Stimulated activated naive CD8-positive, alpha-beta T cell treated with anti-CD3 and anti-CD28 coated beads, Interleukin-15, amount 100 ng/mL, for 72 hours (primary cell): Measurements from ENCODE around the gene ASTN2.

Experiments used
- ATAC-seq: fragments of 150-1000 bp; cut with Tn5 transposase; 2 replicates; pipeline ENCODE4 v1.10.0; 2021; ENCODE audit warnings: mild to moderate bottlenecking, moderate library complexity
- DNase-seq, 2 donors: peaks; one replicate each; pipeline ENCODE4 v3.0.0; 2021 to 2022
- H3K27ac Mint-ChIP-seq, 2 donors: one replicate each; pipeline ENCODE4 v1.8.0; 2022; ENCODE audit warnings: mild to moderate bottlenecking in 2 of 2, mixed read lengths in 2 of 2, moderate library complexity in 2 of 2
- H3K27me3 Mint-ChIP-seq: one replicate; pipeline ENCODE4 v1.8.0; 2022; ENCODE audit warnings: mixed read lengths
- H3K4me1 Mint-ChIP-seq: one replicate; pipeline ENCODE4 v1.8.0; 2022; ENCODE audit warnings: mild to moderate bottlenecking, mixed read lengths
- H3K4me3 Mint-ChIP-seq, 2 donors: one replicate each; pipeline ENCODE4 v1.8.0; 2022; ENCODE audit warnings: mild to moderate bottlenecking in 2 of 2, mixed read lengths in 2 of 2, moderate library complexity in 1 of 2
- H3K9me3 Mint-ChIP-seq, 2 donors: one replicate each; pipeline ENCODE4 v1.8.0; 2022; ENCODE audit warnings: mixed read lengths in 2 of 2

Gene ASTN2

GRCh38 chr9:116423149-116423548 is 991.7 kb downstream of the ASTN2 start:
- Mint-ChIP-seq H3K27ac (no peak overlapping the region), H3K27me3 (no peaks in the 10 kb centered on the region), H3K9me3 (peaks cover 0 to 5% of the 10 kb centered on the region in 2 donors), H3K4me1 (no peaks in the 10 kb centered on the region), H3K4me3 (no peak overlapping the region)
- ATAC-seq (no peak), DNase-seq (no peak)

DNA sequence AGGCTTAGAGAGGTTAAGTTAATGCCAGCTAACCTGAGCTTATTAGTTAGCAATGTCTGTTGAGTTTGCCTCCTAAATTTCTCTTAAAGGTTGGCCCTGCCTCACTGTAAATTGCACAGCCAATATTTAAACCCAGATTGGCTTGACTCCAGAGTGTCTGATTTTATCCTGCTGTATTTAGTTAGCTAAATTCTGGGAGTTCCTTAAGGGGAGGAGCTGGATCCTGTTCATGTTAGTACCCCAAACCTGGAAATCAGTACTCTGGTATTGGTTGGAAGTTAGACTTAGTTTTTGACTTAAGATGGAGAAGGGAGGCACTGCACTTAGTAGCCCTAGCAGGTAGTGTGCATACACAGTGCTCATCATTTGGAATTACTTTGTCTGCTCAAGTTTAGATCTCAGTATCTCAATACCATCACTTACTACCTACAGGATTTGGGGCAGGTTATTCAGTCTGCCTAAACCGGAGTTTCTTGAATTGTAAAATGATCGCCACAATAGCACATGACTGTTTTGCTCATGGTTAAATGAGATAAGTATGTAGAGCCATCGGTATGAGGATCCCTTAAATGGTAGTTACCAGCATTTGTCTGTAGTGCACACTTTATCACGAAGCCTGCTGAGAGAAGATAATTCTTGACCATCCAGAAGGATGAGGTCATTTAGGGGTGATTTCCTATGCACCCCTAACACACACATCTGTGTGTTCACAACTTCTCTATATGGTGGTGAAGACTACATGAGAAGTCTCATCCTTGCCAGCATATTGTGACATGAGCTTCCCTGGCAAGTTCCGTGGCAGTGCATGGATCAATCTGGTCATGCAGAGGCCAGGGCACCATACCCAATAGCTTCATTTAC is 992.5 kb downstream of the ASTN2 start:
- H3K9me3 Mint-ChIP-seq = peaks cover 0 to 5% of the 10 kb centered on the region in 2 donors
- H3K4me1 Mint-ChIP-seq = no peaks in the 10 kb centered on the region
- ATAC-seq = no peak
- peak overlapping the region in 1 of 2 donors; percentile 46 for H3K27ac Mint-ChIP-seq
- no peak overlapping the region for H3K4me3 Mint-ChIP-seq
- H3K27me3 Mint-ChIP-seq = no peaks in the 10 kb centered on the region
- no peak for DNase-seq

DNA sequence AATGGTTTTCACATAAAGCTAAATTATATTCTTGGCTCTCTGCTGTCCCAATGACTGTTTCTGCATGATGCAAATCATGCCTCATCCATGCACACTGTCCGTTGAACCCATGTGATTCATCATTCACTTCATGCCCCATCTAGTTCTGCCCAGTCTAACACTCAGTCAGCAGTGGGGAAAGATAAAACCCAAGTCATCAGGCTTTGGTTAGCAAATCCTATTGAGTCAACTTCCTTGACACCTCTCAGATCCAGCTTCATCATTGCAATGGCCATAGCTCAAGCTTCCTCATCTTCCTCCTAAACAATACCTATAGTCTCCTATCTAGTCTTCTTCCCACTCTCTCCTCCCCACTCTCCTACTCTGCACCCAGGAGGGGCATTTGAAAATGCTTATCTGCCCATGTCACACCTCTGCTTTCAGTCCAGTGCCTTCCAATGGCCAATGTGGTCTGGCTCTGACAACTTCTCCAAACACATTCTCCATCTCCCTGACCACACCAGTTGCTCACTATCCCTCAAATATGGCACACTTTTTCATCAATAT is 993.8 kb downstream of the ASTN2 start:
- Mint-ChIP-seq H3K27me3 (no peaks in the 10 kb centered on the region), H3K27ac (no peak overlapping the region), H3K4me1 (no peaks in the 10 kb centered on the region), H3K4me3 (no peak overlapping the region), H3K9me3 (peaks cover 0 to 5% of the 10 kb centered on the region in 2 donors)
- DNase-seq (no peak), ATAC-seq (no peak)

- H3K4me1 Mint-ChIP-seq = no peaks in the 10 kb centered on the region
- no peaks in the 10 kb centered on the region for H3K9me3 Mint-ChIP-seq
- DNase-seq (no peak), ATAC-seq (no peak)
- H3K27ac Mint-ChIP-seq = peak overlapping the region in 1 of 2 donors; percentile 14
- H3K27me3 Mint-ChIP-seq = no peaks in the 10 kb centered on the region
- H3K4me3 Mint-ChIP-seq = no peak overlapping the region
Measured at GRCh38 chr9:116419181-116419580, 995.7 kb downstream of the ASTN2 start.

- DNase-seq (no peak), ATAC-seq (no peak)
- Mint-ChIP-seq H3K9me3 (no peaks in the 10 kb centered on the region), H3K27ac (no peak overlapping the region), H3K4me3 (no peak overlapping the region), H3K4me1 (no peaks in the 10 kb centered on the region), H3K27me3 (no peaks in the 10 kb centered on the region)
Measured at GRCh38 chr9:116417464-116417863, 997.4 kb downstream of the ASTN2 start.

DNA sequence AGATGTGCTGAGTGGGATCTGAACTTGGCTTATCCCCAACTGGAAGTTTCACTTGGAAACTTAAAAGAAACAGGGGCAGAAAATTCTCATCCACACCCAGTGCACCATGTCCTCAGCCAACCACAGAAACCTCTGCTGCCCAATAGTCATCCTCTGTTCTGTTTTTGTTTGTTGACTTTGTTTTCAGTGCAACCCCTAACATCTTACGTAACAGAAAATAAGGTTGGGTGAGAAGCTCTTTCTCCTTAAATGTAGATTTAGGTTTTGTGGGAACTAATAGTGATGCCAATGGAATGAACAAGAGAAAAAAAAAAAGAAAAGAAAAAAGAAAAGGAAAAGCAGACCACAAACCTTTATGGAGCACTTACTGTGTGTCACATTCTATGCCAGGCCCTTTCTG is 998.4 kb downstream of the ASTN2 start:
- Mint-ChIP-seq H3K27ac (no peak overlapping the region), H3K4me3 (no peak overlapping the region), H3K27me3 (no peaks in the 10 kb centered on the region), H3K4me1 (no peaks in the 10 kb centered on the region), H3K9me3 (no peaks in the 10 kb centered on the region)
- ATAC-seq (no peak), DNase-seq (no peak)

GRCh38 chr9:116414374-116414773 is 1000.5 kb downstream of the ASTN2 start:
- ATAC-seq = no peak
- no peaks in the 10 kb centered on the region for H3K27me3 Mint-ChIP-seq
- no peak overlapping the region for H3K27ac Mint-ChIP-seq
- no peak overlapping the region for H3K4me3 Mint-ChIP-seq
- no peaks in the 10 kb centered on the region for H3K9me3 Mint-ChIP-seq
- H3K4me1 Mint-ChIP-seq = no peaks in the 10 kb centered on the region
- no peak for DNase-seq

DNA sequence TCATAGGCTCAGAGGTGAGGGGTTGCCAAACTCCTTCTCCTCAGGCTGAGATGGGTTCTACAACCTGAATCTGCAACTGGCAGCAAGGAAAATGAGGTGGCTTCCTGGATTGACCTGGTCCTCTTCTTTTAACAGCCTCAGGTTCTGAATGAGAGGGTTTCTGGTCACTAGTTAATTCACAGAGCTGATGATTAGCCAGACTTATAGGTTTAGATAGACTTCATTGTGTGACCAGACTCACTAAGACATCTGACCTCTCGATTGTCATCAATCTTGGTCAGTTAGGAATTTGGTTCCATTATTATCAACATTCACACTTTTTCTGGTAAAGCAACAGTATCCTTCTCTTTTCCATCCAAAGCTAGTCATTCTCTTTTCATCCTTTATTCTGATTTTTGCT is 1003.4 kb downstream of the ASTN2 start:
- ATAC-seq (no peak), DNase-seq (no peak)
- no peak overlapping the region for H3K27ac Mint-ChIP-seq
- H3K27me3 Mint-ChIP-seq = no peaks in the 10 kb centered on the region
- no peaks in the 10 kb centered on the region for H3K4me1 Mint-ChIP-seq
- H3K9me3 Mint-ChIP-seq = no peaks in the 10 kb centered on the region
- H3K4me3 Mint-ChIP-seq = no peak overlapping the region

- H3K27me3 Mint-ChIP-seq = no peaks in the 10 kb centered on the region
- DNase-seq (no peak), ATAC-seq (no peak)
- H3K27ac Mint-ChIP-seq = no peak overlapping the region
- no peaks in the 10 kb centered on the region for H3K9me3 Mint-ChIP-seq
- H3K4me3 Mint-ChIP-seq = no peak overlapping the region
- no peaks in the 10 kb centered on the region for H3K4me1 Mint-ChIP-seq
Measured at GRCh38 chr9:116409638-116410037, 1005.2 kb downstream of the ASTN2 start.

GRCh38 chr9:116409129-116409528 is 1005.7 kb downstream of the ASTN2 start:
- no peak for ATAC-seq
- no peak for DNase-seq
- H3K4me1 Mint-ChIP-seq = no peaks in the 10 kb centered on the region
- H3K27ac Mint-ChIP-seq = no peak overlapping the region
- no peaks in the 10 kb centered on the region for H3K9me3 Mint-ChIP-seq
- H3K27me3 Mint-ChIP-seq = no peaks in the 10 kb centered on the region
- H3K4me3 Mint-ChIP-seq = no peak overlapping the region

DNA sequence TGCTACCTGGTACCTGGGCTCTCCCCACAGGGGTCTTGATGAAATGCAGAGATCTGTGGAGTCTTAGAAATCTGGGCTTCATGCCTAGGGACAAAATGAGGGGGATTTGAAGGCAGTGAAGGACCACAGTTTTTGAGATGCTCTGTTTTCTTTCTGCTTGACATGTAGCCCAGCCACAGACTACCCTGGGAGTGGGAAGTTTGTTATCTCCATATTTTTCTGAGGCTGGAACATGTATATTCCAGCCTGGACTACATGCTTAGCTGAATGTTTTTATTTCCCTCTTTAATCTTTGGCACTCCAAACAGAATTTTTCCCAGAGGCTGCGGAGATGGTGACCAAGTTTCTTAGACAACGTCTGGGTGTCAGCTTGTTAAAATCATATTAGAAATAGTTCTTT is 1008.4 kb downstream of the ASTN2 start:
- Mint-ChIP-seq H3K4me3 (no peak overlapping the region), H3K4me1 (no peaks in the 10 kb centered on the region), H3K27me3 (no peaks in the 10 kb centered on the region), H3K9me3 (no peaks in the 10 kb centered on the region), H3K27ac (no peak overlapping the region)
- ATAC-seq (no peak), DNase-seq (no peak)

GRCh38 chr9:116405321-116405720 is 1009.5 kb downstream of the ASTN2 start:
- H3K27ac Mint-ChIP-seq = no peak overlapping the region
- H3K4me3 Mint-ChIP-seq = no peak overlapping the region
- DNase-seq = no peak
- no peaks in the 10 kb centered on the region for H3K4me1 Mint-ChIP-seq
- H3K9me3 Mint-ChIP-seq = no peaks in the 10 kb centered on the region
- H3K27me3 Mint-ChIP-seq = no peaks in the 10 kb centered on the region
- no peak for ATAC-seq

- peaks cover 6% of the 10 kb centered on the region for H3K4me1 Mint-ChIP-seq
- no peaks in the 10 kb centered on the region for H3K9me3 Mint-ChIP-seq
- H3K27me3 Mint-ChIP-seq = no peaks in the 10 kb centered on the region
- H3K4me3 Mint-ChIP-seq = no peak overlapping the region
- no peak overlapping the region for H3K27ac Mint-ChIP-seq
- ATAC-seq (no peak), DNase-seq (no peak)
Measured at GRCh38 chr9:116404228-116404627, 1010.6 kb downstream of the ASTN2 start.

- no peak overlapping the region for H3K27ac Mint-ChIP-seq
- H3K9me3 Mint-ChIP-seq = no peaks in the 10 kb centered on the region
- peaks cover 6% of the 10 kb centered on the region for H3K4me1 Mint-ChIP-seq
- DNase-seq = no peak
- no peak overlapping the region for H3K4me3 Mint-ChIP-seq
- H3K27me3 Mint-ChIP-seq = no peaks in the 10 kb centered on the region
- no peak for ATAC-seq
Measured at GRCh38 chr9:116403171-116403570, 1011.7 kb downstream of the ASTN2 start.

- H3K27ac Mint-ChIP-seq = peak overlapping the region in 1 of 2 donors; percentile 23
- H3K4me3 Mint-ChIP-seq = no peak overlapping the region
- ATAC-seq = no peak
- H3K9me3 Mint-ChIP-seq = peaks cover 3 to 4% of the 10 kb centered on the region in 2 donors
- no peaks in the 10 kb centered on the region for H3K27me3 Mint-ChIP-seq
- DNase-seq = no peak
- peaks cover 6% of the 10 kb centered on the region for H3K4me1 Mint-ChIP-seq
Measured at GRCh38 chr9:116395699-116396037, 1019.2 kb downstream of the ASTN2 start.

DNA sequence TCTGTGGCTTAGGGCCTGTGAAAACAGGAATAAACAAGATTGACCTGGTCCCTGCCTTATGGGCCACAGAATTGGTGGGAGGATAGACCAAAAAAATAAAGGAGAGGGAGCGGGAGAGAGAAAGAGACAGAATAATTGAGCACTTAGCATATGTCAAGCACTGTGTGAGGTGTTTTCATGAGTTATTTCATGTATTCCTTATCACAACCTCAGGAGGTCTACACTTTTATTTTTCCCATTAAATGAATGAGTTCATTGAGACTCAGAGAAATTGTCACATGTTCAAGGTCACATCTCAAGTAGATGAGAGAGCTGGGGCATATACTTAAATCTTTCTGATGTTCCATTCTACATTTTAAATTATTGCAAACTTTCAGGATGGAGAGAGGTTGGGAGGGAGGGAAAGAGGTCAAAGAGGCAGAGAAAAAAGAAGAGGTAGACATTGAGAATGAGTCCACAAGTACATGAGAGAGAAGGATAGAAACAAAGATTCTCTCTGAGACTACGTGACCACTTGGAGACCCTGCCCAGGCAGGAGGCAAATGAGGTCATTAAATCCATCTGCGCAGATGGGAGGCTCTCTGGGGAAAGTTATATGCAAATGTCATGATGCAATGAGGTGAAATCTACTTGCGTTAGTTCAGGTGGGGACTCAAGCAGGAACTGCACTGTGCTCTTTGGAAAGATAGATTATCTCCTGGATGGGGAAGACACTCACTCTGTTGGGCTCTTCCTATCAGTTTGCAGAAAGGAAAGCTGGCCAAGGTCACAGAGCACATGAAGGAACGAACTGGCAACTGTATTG is 1019.8 kb downstream of the ASTN2 start:
- no peak for ATAC-seq
- Mint-ChIP-seq H3K27me3 (no peaks in the 10 kb centered on the region), H3K4me1 (peaks cover 6% of the 10 kb centered on the region), H3K27ac (peak overlapping the region in 1 of 2 donors; percentile 41), H3K9me3 (peaks cover 4 to 8% of the 10 kb centered on the region in 2 donors), H3K4me3 (no peak overlapping the region)
- no peak for DNase-seq
